ENCODE results near the gene ZNF529. TPM values are rescaled to one million over a fixed set of nuclear protein-coding genes. Genes with fewer than 3 reads are reported as not detected.

ZNF529 gene
- total and polyA plus RNA-seq, 10 of the 15 experiments (the other 5 are each of a cell fraction or from before 2014, with no cell fraction given): 1.8 to 12.5 (median 4.5) TPM

GRCh38 chr19:36573895-36574720 is 1.0 kb upstream of the ZNF529 start:
- Histone ChIP-seq H3K27me3 (replicated peaks in 1 of 2; ENCODE audit: control insufficient read depth in 2 of 2, insufficient read depth in 2 of 2, low read length in 1 of 2) (no peaks in the 10 kb centered on the region), H3K4me3 (peak overlapping the region; percentile 91), H4K20me1 (ENCODE audit: control insufficient read depth, insufficient read depth) (no peaks in the 10 kb centered on the region), H3K9ac (ENCODE audit: control insufficient read depth, insufficient read depth, low read length) (peak overlapping the region; percentile 79), H3K4me2 (ENCODE audit: control insufficient read depth, insufficient read depth) (peak overlapping the region; percentile 17), H3K9me3 (replicated peaks; ENCODE audit: control insufficient read depth, insufficient read depth, low read length) (peaks cover 8% of the 10 kb centered on the region), H3K79me2 (ENCODE audit: control insufficient read depth, insufficient read depth, low read length) (peaks cover 22% of the 10 kb centered on the region), H3K36me3 (ENCODE audit: control insufficient read depth in 2 of 2, insufficient read depth in 2 of 2, low read length in 1 of 2) (peaks cover 0 to 9% of the 10 kb centered on the region in 2 experiments; a peak in 3 of 4 replicates), H2AFZ (ENCODE audit: control insufficient read depth, low read depth, low read length) (peak overlapping the region; percentile 61; the same call in 1 of the 2 replicates), H3K4me1 (ENCODE audit: control insufficient read depth, insufficient read depth, low read length) (no peaks in the 10 kb centered on the region), H3K27ac (ENCODE audit: control insufficient read depth, insufficient read depth) (peak overlapping the region; percentile 87)
- FAIRE-seq: no peak
- 46% methylated on average over 15 of the region's 18 CpGs for WGBS (ENCODE audit: insufficient coverage, insufficient replicate concordance, low lambda C conversion rate, missing lambda C conversion rate)
- POLR2A ChIA-PET: interaction anchor here (1.1 to 1.4 kb wide), 3 partner anchors 47 to 794 kb away, joined by 3 to 4 read pairs (median 3); partner anchors contain the start of gene ZNF345
- in situ Hi-C loops (cut with MboI) (no loop called here), intact Hi-C loops (cut with micrococcal nuclease; ENCODE audit: unreplicated experiment) (loop anchor here (1.0 kb wide), 1 partner anchor 46 kb away; the partner anchor contains the start of gene ZNF260)
- SMC1A ChIA-PET (ENCODE audit: uncharacterized antibody, unreplicated experiment): interaction anchor here (0.9 to 1.8 kb wide), 4 partner anchors 30 to 199 kb away, joined by 3 to 5 read pairs (median 4); partner anchors contain the start of genes ZNF260, ZNF382 and ZNF850
- CTCF ChIA-PET: no interaction called here
- RAD21 ChIA-PET (ENCODE audit: unreplicated experiment): interaction anchor here (1.2 to 1.9 kb wide), 2 partner anchors 30 to 275 kb away, joined by 3 to 13 read pairs; partner anchors contain the start of gene ZNF382
- TF ChIP-seq PBX3 (IDR thresholded peaks at IDR 0.05; ENCODE audit: insufficient replicate concordance, low read depth, low read length) (no peak), CBFB (IDR thresholded peaks at IDR 0.05; ENCODE audit: low read depth) (no peak), ZSCAN29 (IDR thresholded peaks at IDR 0.05) (no peak), HDAC6 (IDR thresholded peaks at IDR 0.05; ENCODE audit: unreplicated experiment) (no peak), SKIL (IDR thresholded peaks at IDR 0.05; ENCODE audit: low read depth, poor library complexity, severe bottlenecking) (no peak), YY1 (IDR thresholded peaks at IDR 0.05; ENCODE audit: low read depth, low read length) (0 out of 2 replicates have a peak, but pooled peaks have one; percentile 13), CHD4 (IDR thresholded peaks at IDR 0.05) (no peak), SIX5 (IDR thresholded peaks at IDR 0.05; ENCODE audit: low read depth, low read length, severe bottlenecking) (no peak)
- ATAC-seq: peak; percentile 18
- no peak for DNase-seq (ENCODE audit: low read depth, low spot score)
- BruUV-seq (replicated peaks): TSS peak; percentile 77

Data from GM12878 (cell line).